Measurements from ENCODE around the gene GAMT. TPM values are rescaled to one million over a fixed set of nuclear protein-coding genes. Genes with fewer than 3 reads are reported as not detected.

GAMT gene
- total and polyA plus RNA-seq, 3 donors from 2014 or later: 92.2 to 191 (median 144) TPM

GRCh38 chr19:1446713-1447481 lies 45.6 kb upstream of the GAMT start:
- peaks cover 3% of the 10 kb centered on the region for H3K27me3 ChIP-seq
- TF ChIP-seq POLR2A (IDR thresholded peaks at IDR 0.05): no peak
- no peak for TF ChIP-seq CTCF (IDR thresholded peaks at IDR 0.05)

GRCh38 chr19:1445932-1446712 lies 44.8 kb upstream of the GAMT start:
- Histone ChIP-seq H3K4me1 (peaks cover 13% of the 10 kb centered on the region), H3K27ac (no peak overlapping the region), H3K9me3 (no peaks in the 10 kb centered on the region), H3K27me3 (peaks cover 3% of the 10 kb centered on the region), H3K4me3 (peak overlapping the region; percentile 34 to 45), H3K36me3 (ENCODE audit: low read depth, missing control alignments) (no peaks in the 10 kb centered on the region)
- TF ChIP-seq POLR2A (IDR thresholded peaks at IDR 0.05): no peak
- no peak for TF ChIP-seq CTCF (IDR thresholded peaks at IDR 0.05)
- 0 to 1% methylated on average over 3 to 57 of the region's 99 CpGs for WGBS, 2 donors
- no peak for DNase-seq
- intact Hi-C loops (cut with DNase I; ENCODE audit: low total_unique reads): no loop called here

More at GRCh38 chr19:1446713-1447481, 45.6 kb upstream of the GAMT start:
- Histone ChIP-seq H3K27ac (no peak overlapping the region), H3K4me1 (peaks cover 14% of the 10 kb centered on the region), H3K36me3 (ENCODE audit: low read depth, missing control alignments) (no peaks in the 10 kb centered on the region), H3K9me3 (no peaks in the 10 kb centered on the region), H3K4me3 (peak overlapping the region; percentile 34 to 45)
- intact Hi-C loops (cut with DNase I; ENCODE audit: low total_unique reads): no loop called here
- DNase-seq: no peak
- 1 to 7% methylated on average over 18 to 62 of the region's 63 CpGs for WGBS, 2 donors

DNA sequence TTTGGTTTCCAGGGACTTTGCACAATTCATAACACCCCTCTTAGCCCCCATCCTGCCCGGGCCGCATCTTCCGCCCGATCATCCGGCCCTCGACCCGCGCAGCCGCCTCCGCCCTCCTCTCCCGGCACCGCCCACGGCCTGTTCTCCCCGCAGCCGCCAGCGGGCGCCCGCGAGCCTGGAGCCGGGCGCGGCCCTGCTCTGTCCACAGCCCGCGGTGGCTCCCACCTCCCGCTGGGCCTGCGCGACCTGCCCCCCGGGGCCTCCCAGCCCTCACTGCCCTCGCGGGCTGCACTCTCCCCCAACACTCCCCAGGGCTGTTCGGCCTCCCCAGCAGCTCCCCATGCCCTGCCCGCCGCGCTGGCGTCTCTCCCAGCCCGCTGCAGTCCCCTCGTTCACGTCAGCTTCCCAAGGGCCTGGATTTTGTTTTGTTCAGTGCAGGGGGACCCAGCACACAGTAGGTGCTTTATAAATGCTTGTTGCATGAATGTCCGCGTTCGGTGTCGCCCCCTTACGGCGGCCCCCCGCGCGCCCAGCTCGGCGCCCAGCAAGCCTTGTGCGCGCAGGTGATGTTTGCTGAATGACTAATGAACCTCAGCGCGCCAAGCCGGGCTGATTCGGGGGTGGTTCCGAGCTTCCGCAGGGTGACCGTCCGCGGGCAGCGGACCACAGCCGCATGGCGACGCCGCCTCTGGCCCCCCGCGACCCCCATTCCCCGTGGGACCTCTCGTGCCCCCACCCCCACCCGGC lies 44.0 kb upstream of the GAMT start:
- no peaks in the 10 kb centered on the region for H3K9me3 ChIP-seq
- peak; percentile 77 for DNase-seq
- H3K4me1 ChIP-seq: peaks cover 13% of the 10 kb centered on the region
- intact Hi-C loops (cut with DNase I; ENCODE audit: low total_unique reads): no loop called here
- no peak overlapping the region for H3K27ac ChIP-seq
- 0 to 4% methylated on average over 27 to 64 of the region's 70 CpGs for WGBS, 2 donors
- TF ChIP-seq POLR2A (IDR thresholded peaks at IDR 0.05): no peak
- peak; percentile 58 to 90 (median 83) for TF ChIP-seq CTCF (IDR thresholded peaks at IDR 0.05)
- H3K27me3 ChIP-seq: peaks cover 3% of the 10 kb centered on the region
- peak overlapping the region; percentile 34 to 45 for H3K4me3 ChIP-seq
- no peaks in the 10 kb centered on the region for H3K36me3 ChIP-seq (ENCODE audit: low read depth, missing control alignments)

GRCh38 chr19:1441677-1442438 lies 40.5 kb upstream of the GAMT start:
- WGBS, 2 donors: 87% methylated on average over 23 to 25 of the region's 25 CpGs

More at GRCh38 chr19:1441677-1442438, 40.5 kb upstream of the GAMT start:
- DNase-seq: no peak
- TF ChIP-seq CTCF (IDR thresholded peaks at IDR 0.05) (no peak), POLR2A (IDR thresholded peaks at IDR 0.05) (no peak)
- intact Hi-C loops (cut with DNase I; ENCODE audit: low total_unique reads): no loop called here
- H3K4me1 ChIP-seq: peaks cover 20% of the 10 kb centered on the region
- no peak overlapping the region for H3K4me3 ChIP-seq
- no peaks in the 10 kb centered on the region for H3K9me3 ChIP-seq
- peaks cover 3% of the 10 kb centered on the region for H3K27me3 ChIP-seq
- H3K27ac ChIP-seq: no peak overlapping the region
- no peaks in the 10 kb centered on the region for H3K36me3 ChIP-seq (ENCODE audit: low read depth, missing control alignments)
